ENCODE measurements around the gene FOCAD. TPM values are rescaled to one million over a fixed set of nuclear protein-coding genes. Genes with fewer than 3 reads are reported as not detected.

FOCAD gene
- total RNA-seq, 1 experiment from 2014 or later = 35.1 TPM

DNA sequence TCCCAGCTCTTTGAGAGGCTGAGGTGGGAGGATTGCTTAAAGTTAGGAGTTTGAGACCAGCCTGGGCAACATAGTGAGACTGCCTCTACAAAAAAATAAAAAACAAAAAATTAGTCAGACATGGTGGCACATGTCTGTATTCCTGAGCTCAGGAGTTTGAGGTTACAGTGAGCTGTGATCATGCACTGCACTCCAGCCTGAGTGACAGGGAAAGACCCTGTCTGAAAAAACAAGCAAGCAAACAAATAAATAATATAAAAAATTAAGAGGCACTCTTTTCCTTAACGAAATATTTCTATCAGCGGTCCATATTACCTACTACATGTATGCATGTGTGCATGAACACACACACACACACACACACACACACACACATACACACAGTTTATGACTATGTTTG, 20.9 kb upstream of the FOCAD start:
- DNase-seq (no peak), ATAC-seq (no peak)
- Histone ChIP-seq H3K9me3 (ENCODE audit: low read length) (no peaks in the 10 kb centered on the region), H3K9me2 (replicated peaks; ENCODE audit: low read length) (no peaks in the 10 kb centered on the region), H3K79me2 (ENCODE audit: low read length) (peaks cover 30% of the 10 kb centered on the region), H3K4me1 (ENCODE audit: insufficient read depth, low read length) (peaks cover 8% of the 10 kb centered on the region), H3K27me3 (ENCODE audit: low read length) (no peaks in the 10 kb centered on the region), H3K9ac (ENCODE audit: low read length) (no peak overlapping the region), H3F3A (ENCODE audit: low read length, unreplicated experiment) (no peaks in the 10 kb centered on the region), H4K20me1 (ENCODE audit: low read length) (no peaks in the 10 kb centered on the region), H2AFZ (ENCODE audit: low read length) (no peak overlapping the region), H3K4me3 (ENCODE audit: low read length) (no peak overlapping the region), H3K4me2 (ENCODE audit: low read length) (no peak overlapping the region), H3K36me3 (ENCODE audit: low read depth, low read length) (no peaks in the 10 kb centered on the region), H3K27ac (ENCODE audit: low read length) (no peak overlapping the region)
- no TSS peak for BruUV-seq (replicated peaks)
- TF ChIP-seq EZH2phosphoT487 (IDR thresholded peaks at IDR 0.05; ENCODE audit: borderline replicate concordance, low read length) = no peak
- TF ChIP-seq, protein P1, sequence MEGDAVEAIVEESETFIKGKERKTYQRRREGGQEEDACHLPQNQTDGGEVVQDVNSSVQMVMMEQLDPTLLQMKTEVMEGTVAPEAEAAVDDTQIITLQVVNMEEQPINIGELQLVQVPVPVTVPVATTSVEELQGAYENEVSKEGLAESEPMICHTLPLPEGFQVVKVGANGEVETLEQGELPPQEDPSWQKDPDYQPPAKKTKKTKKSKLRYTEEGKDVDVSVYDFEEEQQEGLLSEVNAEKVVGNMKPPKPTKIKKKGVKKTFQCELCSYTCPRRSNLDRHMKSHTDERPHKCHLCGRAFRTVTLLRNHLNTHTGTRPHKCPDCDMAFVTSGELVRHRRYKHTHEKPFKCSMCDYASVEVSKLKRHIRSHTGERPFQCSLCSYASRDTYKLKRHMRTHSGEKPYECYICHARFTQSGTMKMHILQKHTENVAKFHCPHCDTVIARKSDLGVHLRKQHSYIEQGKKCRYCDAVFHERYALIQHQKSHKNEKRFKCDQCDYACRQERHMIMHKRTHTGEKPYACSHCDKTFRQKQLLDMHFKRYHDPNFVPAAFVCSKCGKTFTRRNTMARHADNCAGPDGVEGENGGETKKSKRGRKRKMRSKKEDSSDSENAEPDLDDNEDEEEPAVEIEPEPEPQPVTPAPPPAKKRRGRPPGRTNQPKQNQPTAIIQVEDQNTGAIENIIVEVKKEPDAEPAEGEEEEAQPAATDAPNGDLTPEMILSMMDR (conservative IDR thresholded peaks at IDR 0.05; ENCODE audit: low read depth, low read length) = no peak
- no peak for TF ChIP-seq EZH2 (IDR thresholded peaks at IDR 0.05; ENCODE audit: low read length, unreplicated experiment)
- ChIA-PET CTCF (no interaction called here), POLR2A (ENCODE audit: unreplicated experiment) (no interaction called here)
- intact Hi-C loops (cut with micrococcal nuclease) = no loop called here

DNA sequence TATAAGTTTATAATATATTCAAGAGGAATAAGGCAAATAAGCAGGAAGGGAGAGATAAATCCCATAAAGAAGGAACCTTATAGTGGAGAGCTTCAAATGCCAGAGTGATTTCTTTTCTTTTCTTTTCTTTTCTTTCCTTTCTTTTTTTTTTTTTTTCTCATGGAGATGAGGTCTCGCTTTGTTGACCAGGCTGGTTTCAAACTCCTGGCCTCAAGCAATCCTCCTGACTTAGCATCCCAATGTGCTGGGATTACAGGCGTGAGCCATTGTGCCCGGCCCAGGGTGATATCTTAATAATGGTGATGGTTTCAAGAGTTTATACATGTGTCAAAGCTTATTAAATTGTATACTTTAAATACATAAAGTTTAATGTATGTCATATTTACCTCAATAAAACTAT, 19.6 kb upstream of the FOCAD start:
- Histone ChIP-seq H3K4me3 (ENCODE audit: low read length) (no peak overlapping the region), H3K4me2 (ENCODE audit: low read length) (no peak overlapping the region), H2AFZ (ENCODE audit: low read length) (no peak overlapping the region), H3K79me2 (ENCODE audit: low read length) (peaks cover 23% of the 10 kb centered on the region), H3K36me3 (ENCODE audit: low read depth, low read length) (no peaks in the 10 kb centered on the region), H3K27me3 (ENCODE audit: low read length) (no peaks in the 10 kb centered on the region), H3F3A (ENCODE audit: low read length, unreplicated experiment) (no peaks in the 10 kb centered on the region), H3K9me2 (replicated peaks; ENCODE audit: low read length) (no peaks in the 10 kb centered on the region), H4K20me1 (ENCODE audit: low read length) (no peaks in the 10 kb centered on the region), H3K9ac (ENCODE audit: low read length) (no peak overlapping the region), H3K27ac (ENCODE audit: low read length) (no peak overlapping the region), H3K9me3 (ENCODE audit: low read length) (no peaks in the 10 kb centered on the region), H3K4me1 (ENCODE audit: insufficient read depth, low read length) (peaks cover under 1% of the 10 kb centered on the region; the same call in 1 of the 2 replicates)
- TF ChIP-seq EZH2 (IDR thresholded peaks at IDR 0.05; ENCODE audit: low read length, unreplicated experiment) (no peak), EZH2phosphoT487 (IDR thresholded peaks at IDR 0.05; ENCODE audit: borderline replicate concordance, low read length) (no peak)
- TF ChIP-seq, protein P1 (conservative IDR thresholded peaks at IDR 0.05; ENCODE audit: low read depth, low read length) = no peak
- no peak for ATAC-seq
- BruUV-seq (replicated peaks) = no TSS peak
- DNase-seq = no peak
- ChIA-PET POLR2A (ENCODE audit: unreplicated experiment) (no interaction called here), CTCF (no interaction called here)
- intact Hi-C loops (cut with micrococcal nuclease) = no loop called here

DNA sequence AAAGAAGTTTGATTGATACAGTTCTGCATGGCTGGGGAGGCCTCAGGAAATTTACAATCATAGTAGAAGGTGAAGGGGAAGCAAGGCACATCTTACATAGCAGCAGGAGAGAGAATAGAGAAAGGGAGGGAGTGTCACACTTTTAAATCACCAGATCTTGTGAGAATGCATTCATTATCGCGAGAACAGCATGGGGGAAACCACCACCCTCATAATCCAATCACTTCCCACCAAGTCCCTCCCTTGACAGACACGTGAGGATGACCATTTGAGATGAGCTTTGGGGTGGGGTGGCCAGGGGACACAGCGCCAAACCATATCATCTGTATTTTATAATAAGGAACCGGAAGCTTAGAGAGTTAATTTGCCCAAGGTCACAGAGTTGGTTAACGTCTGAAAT, 13.7 kb upstream of the FOCAD start:
- H3K4me3 ChIP-seq (ENCODE audit: low read length) = no peak overlapping the region
- DNase-seq (no peak), ATAC-seq (no peak)
- TF ChIP-seq, protein P1 (conservative IDR thresholded peaks at IDR 0.05; ENCODE audit: low read depth, low read length) = no peak
- TF ChIP-seq EZH2 (IDR thresholded peaks at IDR 0.05; ENCODE audit: low read length, unreplicated experiment) (no peak), EZH2phosphoT487 (IDR thresholded peaks at IDR 0.05; ENCODE audit: borderline replicate concordance, low read length) (no peak)
- no peaks in the 10 kb centered on the region for H3K36me3 ChIP-seq (ENCODE audit: low read depth, low read length)
- H3K9ac ChIP-seq (ENCODE audit: low read length) = no peak overlapping the region
- H3F3A ChIP-seq (ENCODE audit: low read length, unreplicated experiment) = no peaks in the 10 kb centered on the region
- H3K79me2 ChIP-seq (ENCODE audit: low read length) = no peaks in the 10 kb centered on the region
- H3K9me2 ChIP-seq (replicated peaks; ENCODE audit: low read length) = no peaks in the 10 kb centered on the region
- POLR2A ChIA-PET (ENCODE audit: unreplicated experiment) = no interaction called here
- CTCF ChIA-PET = no interaction called here
- no peaks in the 10 kb centered on the region for H3K27me3 ChIP-seq (ENCODE audit: low read length)
- H3K27ac ChIP-seq (ENCODE audit: low read length) = no peak overlapping the region
- H3K4me2 ChIP-seq (ENCODE audit: low read length) = no peak overlapping the region
- H4K20me1 ChIP-seq (ENCODE audit: low read length) = no peaks in the 10 kb centered on the region
- no peaks in the 10 kb centered on the region for H3K9me3 ChIP-seq (ENCODE audit: low read length)
- no peaks in the 10 kb centered on the region for H3K4me1 ChIP-seq (ENCODE audit: insufficient read depth, low read length)
- intact Hi-C loops (cut with micrococcal nuclease) = no loop called here
- BruUV-seq (replicated peaks) = no TSS peak
- no peak overlapping the region for H2AFZ ChIP-seq (ENCODE audit: low read length)

Data from PC-3 (cell line).